Activated T-cell treated with anti-CD3 and anti-CD28 coated beads, Interleukin-2, amount 50 U/mL, for 72 hours (primary cell): Measurements from ENCODE around the gene TNFAIP8L3. TPM values are rescaled to one million over a fixed set of nuclear protein-coding genes. Genes with fewer than 3 reads are reported as not detected.
"Not testable (repeated sequence)": the region's sequence is repeated elsewhere in the genome, so short reads cannot be mapped to it uniquely, and the experiment has no call there.

ENCODE experiments used
- ATAC-seq, 2 donors: fragments of 150-1000 bp; cut with Tn5 transposase; replicated peaks in 1 of 2; 2 replicates each; pipeline ENCODE4 v1.10.0; 2021; ENCODE audit warnings: moderate library complexity in 2 of 2, mild to moderate bottlenecking in 1 of 2
- DNase-seq, 2 donors: peaks; one replicate each; pipeline ENCODE4 v3.0.0; 2021 to 2022; ENCODE audit warnings: mixed read lengths in 1 of 2
- H3K27ac Mint-ChIP-seq: one replicate; pipeline ENCODE4 v1.8.0; 2022; ENCODE audit warnings: mild to moderate bottlenecking, moderate library complexity, mixed read lengths
- H3K27me3 Mint-ChIP-seq: one replicate; pipeline ENCODE4 v1.8.0; 2022; ENCODE audit warnings: low read depth, mixed read lengths
- H3K36me3 Mint-ChIP-seq, 2 donors: one replicate each; pipeline ENCODE4 v1.8.0; 2022; ENCODE audit warnings: mixed read lengths in 2 of 2, mild to moderate bottlenecking in 1 of 2; ENCODE audit not compliant: insufficient read depth in 2 of 2
- H3K4me1 Mint-ChIP-seq: one replicate; pipeline ENCODE4 v1.8.0; 2022; ENCODE audit warnings: low read depth, mixed read lengths
- H3K4me3 Mint-ChIP-seq, 2 donors: one replicate each; pipeline ENCODE4 v1.8.0; 2022; ENCODE audit warnings: mild to moderate bottlenecking in 2 of 2, mixed read lengths in 2 of 2, moderate library complexity in 2 of 2
- H3K9me3 Mint-ChIP-seq, 2 donors: one replicate each; pipeline ENCODE4 v1.8.0; 2022; ENCODE audit warnings: mixed read lengths in 2 of 2
- total RNA-seq, 2 donors: library from RNA; stranded (reverse); gene quantifications; one replicate each; pipeline ENCODE4 v1.2.3, GENCODE V29; 2022

Gene TNFAIP8L3
- total RNA-seq, 2 donors from 2014 or later = 0.14 to 0.30 TPM

DNA sequence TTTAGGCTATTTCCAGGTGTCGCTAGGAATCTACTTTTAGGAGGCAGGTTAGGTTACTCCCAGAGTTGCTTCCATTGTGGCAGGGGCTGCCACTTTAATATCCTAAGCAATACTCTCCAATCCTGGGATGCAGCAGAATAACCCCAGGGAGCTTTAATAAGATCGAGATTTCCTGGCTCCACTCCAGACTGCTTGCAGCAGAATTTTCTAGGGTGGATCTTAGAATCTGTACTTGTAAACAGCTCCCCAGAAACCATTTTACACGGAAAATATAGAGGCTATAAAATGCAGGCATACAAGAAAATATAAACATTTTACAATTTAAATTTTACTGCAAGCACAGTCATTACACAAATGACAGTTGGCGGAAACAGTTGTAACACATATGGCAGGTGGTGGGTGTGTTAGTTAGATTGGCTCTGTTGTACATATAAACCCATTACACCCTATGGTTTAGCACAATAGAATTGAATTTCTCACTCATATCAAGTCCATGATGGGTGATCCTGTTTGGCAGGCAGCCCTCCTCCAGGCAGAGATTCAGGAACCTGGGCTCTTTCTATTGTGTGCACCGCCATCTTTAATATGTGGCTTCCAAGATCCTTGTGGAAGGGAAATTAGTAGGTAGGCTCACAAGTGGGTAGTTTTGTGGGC, 35.0 kb upstream of the TNFAIP8L3 start:
- DNase-seq = no peak
- no peak overlapping the region for H3K4me3 Mint-ChIP-seq
- ATAC-seq = no peak
- H3K9me3 Mint-ChIP-seq = no peaks in the 10 kb centered on the region
- no peaks in the 10 kb centered on the region for H3K4me1 Mint-ChIP-seq
- peaks cover 22% of the 10 kb centered on the region for H3K27me3 Mint-ChIP-seq
- H3K27ac Mint-ChIP-seq = no peak overlapping the region
- H3K36me3 Mint-ChIP-seq = no peaks in the 10 kb centered on the region

DNA sequence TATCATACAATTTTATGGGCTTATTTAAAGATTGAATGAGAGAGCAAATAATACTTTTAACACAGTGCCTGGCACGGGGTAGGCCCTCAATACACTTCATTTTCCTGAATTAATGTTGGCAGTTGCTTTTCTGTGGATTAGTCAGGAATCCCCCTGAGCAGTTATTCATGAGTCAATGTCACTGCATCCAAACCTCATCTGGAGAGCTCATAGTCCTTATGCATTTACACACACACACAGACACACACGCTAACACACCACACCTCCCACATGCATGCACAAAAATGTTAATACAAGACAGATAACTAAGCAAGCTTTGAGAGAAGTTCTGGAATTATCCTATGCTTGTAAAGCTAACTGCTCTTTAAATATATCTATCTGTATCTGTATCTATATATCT, 34.0 kb upstream of the TNFAIP8L3 start:
- ATAC-seq (no peak), DNase-seq (no peak)
- Mint-ChIP-seq H3K4me3 (no peak overlapping the region), H3K36me3 (peaks cover 0 to 2% of the 10 kb centered on the region in 2 donors), H3K4me1 (no peaks in the 10 kb centered on the region), H3K9me3 (no peaks in the 10 kb centered on the region), H3K27ac (no peak overlapping the region), H3K27me3 (peaks cover 22% of the 10 kb centered on the region)

DNA sequence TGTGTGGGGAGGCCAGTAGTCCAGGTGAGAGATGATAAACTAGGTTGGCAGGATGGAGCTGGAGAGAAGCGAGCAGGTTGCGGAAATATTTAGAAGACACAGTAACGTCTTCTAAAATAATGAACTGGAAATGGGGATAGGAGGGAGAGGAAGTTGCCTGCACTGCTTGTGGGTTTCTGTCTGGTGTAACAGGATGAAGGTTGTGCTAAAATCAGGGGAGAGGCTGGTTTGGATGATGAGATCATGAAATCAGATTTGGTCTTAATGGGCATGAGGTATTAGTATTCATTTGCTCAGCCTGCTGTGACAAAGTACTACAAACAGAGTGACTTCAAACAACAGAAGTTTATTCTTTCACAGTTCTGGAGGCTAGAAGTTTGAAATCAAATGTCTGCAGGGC, 32.1 kb upstream of the TNFAIP8L3 start:
- Mint-ChIP-seq H3K4me1 (no peaks in the 10 kb centered on the region), H3K27ac (no peak overlapping the region), H3K9me3 (peaks cover 0 to 1% of the 10 kb centered on the region in 2 donors), H3K27me3 (peaks cover 22% of the 10 kb centered on the region), H3K4me3 (no peak overlapping the region), H3K36me3 (peaks cover 0 to 2% of the 10 kb centered on the region in 2 donors)
- ATAC-seq = no peak
- no peak for DNase-seq

DNA sequence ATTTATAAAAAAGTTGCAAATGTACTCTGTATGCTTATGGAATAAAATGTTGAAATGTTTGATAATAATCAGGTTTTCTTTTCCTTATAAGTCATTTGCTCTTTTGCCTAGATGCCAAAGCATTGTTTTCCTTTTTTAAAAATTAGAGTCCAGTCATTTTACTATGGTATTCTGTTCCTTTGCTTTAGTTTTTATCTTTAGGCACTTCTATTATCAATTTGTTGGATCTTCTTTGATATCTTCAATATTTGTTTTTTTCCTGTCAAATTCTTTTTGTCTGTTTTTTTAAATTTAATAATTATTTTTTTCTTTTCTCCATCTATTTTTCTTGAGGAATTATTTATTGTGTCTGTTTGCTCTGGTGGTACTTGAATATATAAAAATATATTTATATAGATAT, 28.3 kb upstream of the TNFAIP8L3 start:
- H3K27ac Mint-ChIP-seq, H3K4me1 Mint-ChIP-seq, H3K36me3 Mint-ChIP-seq, DNase-seq, H3K4me3 Mint-ChIP-seq, H3K9me3 Mint-ChIP-seq, ATAC-seq: not testable (repeated sequence)
- peaks cover 38% of the 10 kb centered on the region for H3K27me3 Mint-ChIP-seq

DNA sequence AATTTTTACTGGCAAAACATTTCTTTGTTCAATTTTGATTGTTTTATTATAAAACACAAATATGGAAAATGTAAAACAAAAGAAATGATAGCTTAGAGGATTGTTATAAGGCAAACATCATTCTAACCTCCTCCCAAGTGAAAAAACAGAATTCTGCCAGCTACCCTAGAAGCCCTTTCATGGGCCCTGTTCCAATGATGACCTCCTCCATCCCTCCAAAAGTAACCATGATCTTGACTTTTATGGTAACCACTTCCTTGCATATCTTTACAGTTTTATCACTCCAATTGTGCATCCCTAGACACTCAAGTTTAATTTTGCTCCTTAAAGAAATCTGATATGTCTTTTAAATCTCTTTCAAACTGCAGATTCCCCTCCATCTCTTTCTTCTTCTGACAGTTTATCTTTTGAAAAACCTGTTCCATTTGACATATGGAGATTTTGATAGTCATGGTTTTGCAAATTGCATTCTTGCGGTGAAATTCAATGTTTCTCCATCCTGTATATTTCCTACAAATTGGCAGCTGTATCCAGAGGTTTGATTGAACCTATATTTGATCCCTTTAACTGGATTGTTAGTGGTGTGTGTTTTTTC, 27.0 kb upstream of the TNFAIP8L3 start:
- Mint-ChIP-seq H3K9me3 (peaks cover 0 to 6% of the 10 kb centered on the region in 2 donors), H3K27me3 (peaks cover 38% of the 10 kb centered on the region), H3K4me3 (no peak overlapping the region), H3K4me1 (peaks cover 4% of the 10 kb centered on the region), H3K36me3 (peaks cover 0 to 2% of the 10 kb centered on the region in 2 donors), H3K27ac (no peak overlapping the region)
- ATAC-seq (no peak), DNase-seq (no peak)

DNA sequence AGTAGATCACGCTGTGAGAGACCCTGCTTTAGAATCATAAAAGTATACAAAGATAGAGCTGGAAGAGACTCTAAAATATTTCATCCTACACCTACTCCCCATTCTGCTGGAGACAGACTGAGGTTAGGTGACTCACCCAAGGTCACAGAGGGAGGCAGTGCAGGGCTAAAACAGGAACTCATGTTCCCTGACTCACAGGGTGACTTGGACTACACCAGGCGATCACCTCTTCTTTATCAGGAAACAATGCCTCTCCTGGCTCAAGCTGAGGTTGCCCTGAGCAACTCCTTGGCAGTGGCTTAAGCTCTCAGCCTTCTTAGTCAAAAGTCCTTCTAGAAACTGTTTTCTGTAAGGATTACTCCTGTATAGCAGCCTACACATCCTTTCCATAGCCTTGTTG, 26.4 kb upstream of the TNFAIP8L3 start:
- H3K4me1 Mint-ChIP-seq = peaks cover 4% of the 10 kb centered on the region
- peak; percentile 76 to 84 for ATAC-seq
- no peak overlapping the region for H3K27ac Mint-ChIP-seq
- H3K27me3 Mint-ChIP-seq = peaks cover 32% of the 10 kb centered on the region
- peaks cover 0 to 6% of the 10 kb centered on the region in 2 donors for H3K9me3 Mint-ChIP-seq
- peaks cover 0 to 2% of the 10 kb centered on the region in 2 donors for H3K36me3 Mint-ChIP-seq
- DNase-seq = peak; percentile 2 to 6
- no peak overlapping the region for H3K4me3 Mint-ChIP-seq

DNA sequence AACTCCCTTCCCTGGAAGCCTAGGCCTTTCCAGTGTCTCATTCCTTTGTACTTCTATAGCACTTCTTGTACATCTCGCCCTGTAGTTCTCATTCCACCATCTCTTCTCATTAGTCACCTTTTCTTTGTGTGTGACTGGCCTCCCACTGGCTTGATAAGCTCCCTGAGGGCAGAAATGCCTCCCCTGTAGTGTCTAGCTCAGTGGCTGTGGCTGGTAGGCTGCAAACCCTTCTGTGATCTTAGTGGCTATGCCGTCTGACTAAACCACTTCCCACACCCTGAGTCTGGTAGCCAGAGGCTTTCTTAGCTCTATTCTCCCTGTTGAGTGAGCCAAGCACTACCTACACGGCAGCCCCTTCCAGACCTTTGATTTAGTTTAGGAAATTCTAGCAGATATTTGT, 24.4 kb upstream of the TNFAIP8L3 start:
- DNase-seq (no peak), ATAC-seq (no peak)
- no peak overlapping the region for H3K4me3 Mint-ChIP-seq
- H3K4me1 Mint-ChIP-seq = peaks cover 4% of the 10 kb centered on the region
- no peak overlapping the region for H3K27ac Mint-ChIP-seq
- peaks cover 0 to 2% of the 10 kb centered on the region in 2 donors for H3K36me3 Mint-ChIP-seq
- peaks cover 0 to 6% of the 10 kb centered on the region in 2 donors for H3K9me3 Mint-ChIP-seq
- peaks cover 26% of the 10 kb centered on the region for H3K27me3 Mint-ChIP-seq

DNA sequence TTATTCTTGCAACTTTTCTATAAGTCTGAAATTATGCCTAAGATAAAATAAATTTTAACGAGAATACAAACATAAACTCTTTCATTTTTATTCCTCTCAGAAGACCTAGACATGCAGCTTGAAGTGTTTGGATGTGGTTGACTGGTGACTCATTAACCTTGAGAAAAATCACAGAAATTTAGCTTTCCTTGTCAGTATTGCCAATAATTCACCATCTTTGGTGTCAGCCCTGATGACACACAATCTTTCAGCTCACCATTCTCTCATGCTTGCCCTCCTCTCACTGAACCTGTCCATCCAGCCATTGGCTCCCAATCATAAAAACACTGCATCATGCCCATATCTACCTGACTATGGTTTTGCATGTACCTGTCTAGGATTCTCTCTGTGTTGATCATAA, 22.6 kb upstream of the TNFAIP8L3 start:
- Mint-ChIP-seq H3K36me3 (no peaks in the 10 kb centered on the region), H3K27me3 (peaks cover 26% of the 10 kb centered on the region), H3K27ac (no peak overlapping the region), H3K4me1 (peaks cover 4% of the 10 kb centered on the region), H3K4me3 (no peak overlapping the region), H3K9me3 (peaks cover 0 to 5% of the 10 kb centered on the region in 2 donors)
- ATAC-seq = no peak
- no peak for DNase-seq

DNA sequence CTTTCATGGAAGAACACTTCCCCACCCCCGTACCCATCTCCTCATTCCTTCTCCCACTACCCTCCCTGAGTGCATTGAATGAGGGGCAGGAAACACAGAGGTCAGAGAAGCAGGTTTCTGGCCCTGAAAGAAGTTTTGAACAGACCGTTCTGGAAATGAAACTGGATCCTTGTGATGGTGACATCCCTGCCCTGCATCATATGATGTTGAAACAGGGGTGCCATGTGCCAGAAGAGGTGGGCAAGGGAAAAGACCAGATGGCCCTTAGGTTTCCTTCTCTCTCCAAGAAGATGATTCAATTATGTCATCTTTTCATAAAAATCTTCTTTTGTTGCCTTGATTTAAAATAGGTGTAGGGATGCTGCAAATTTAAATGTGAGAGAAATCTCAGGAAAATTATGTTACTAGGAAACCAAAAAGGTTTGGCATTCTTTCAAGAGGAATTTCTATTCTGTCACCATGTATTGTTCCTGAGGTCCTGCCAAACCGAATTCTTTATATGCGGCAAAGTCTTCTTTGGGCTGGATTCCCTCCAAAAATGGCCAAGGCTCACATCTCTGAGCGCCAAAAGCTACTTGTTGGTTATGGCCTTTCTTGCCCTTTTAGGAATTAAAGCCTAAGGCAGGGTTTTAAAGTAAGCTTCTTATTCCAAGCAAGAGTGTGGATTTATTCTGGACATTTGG, 19.9 kb upstream of the TNFAIP8L3 start:
- H3K9me3 Mint-ChIP-seq = peaks cover 0 to 5% of the 10 kb centered on the region in 2 donors
- peaks cover 4% of the 10 kb centered on the region for H3K4me1 Mint-ChIP-seq
- DNase-seq = no peak

DNA sequence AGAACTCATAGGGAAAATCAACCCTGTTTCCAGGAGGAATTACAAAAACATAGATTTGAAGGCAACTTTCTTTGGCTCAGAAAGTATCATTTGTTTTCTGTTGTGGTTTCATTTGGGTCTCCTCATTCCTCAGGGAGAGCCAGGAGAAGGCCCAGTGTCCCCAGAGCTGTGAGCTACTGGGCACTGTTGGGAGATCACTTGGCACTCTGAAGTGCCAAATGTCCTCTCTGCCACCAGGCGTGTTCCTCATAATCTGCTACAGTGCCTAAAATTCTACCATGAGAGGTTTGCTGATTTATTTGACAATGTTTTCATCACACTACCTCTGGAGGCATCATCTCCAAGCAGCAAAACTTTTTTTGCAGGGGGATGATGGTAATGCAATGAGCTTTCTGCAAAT, 17.4 kb upstream of the TNFAIP8L3 start:
- Mint-ChIP-seq H3K36me3 (no peaks in the 10 kb centered on the region), H3K9me3 (no peaks in the 10 kb centered on the region), H3K27ac (no peak overlapping the region), H3K27me3 (peaks cover 11% of the 10 kb centered on the region), H3K4me3 (no peak overlapping the region), H3K4me1 (no peaks in the 10 kb centered on the region)
- DNase-seq (no peak), ATAC-seq (no peak)

More for the DNA sequence above, 19.9 kb upstream of the TNFAIP8L3 start:
- Mint-ChIP-seq H3K27me3 (peaks cover 27% of the 10 kb centered on the region), H3K27ac (no peak overlapping the region), H3K4me3 (no peak overlapping the region), H3K36me3 (no peaks in the 10 kb centered on the region)
- no peak for ATAC-seq

DNA sequence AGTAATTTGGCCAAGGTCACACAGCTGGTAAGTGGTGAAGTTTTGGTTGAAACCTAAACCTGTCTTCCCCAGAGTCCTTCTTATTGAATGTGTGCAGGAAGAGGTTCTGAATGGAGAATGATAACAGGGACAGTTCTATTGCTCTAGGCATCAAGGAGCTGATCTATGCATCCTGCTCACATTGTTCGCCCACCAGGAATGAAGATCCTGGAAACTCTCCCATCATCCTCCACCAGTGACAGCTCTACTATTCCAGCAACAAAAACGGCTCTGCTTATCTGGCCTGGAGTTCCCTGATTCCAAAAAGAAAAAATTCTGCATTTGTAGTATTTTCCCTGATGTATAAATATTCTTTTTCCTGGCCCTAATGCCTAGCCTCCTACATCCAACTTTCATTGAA, 16.4 kb upstream of the TNFAIP8L3 start:
- no peak overlapping the region for H3K27ac Mint-ChIP-seq
- DNase-seq (no peak), ATAC-seq (no peak)
- no peaks in the 10 kb centered on the region for H3K9me3 Mint-ChIP-seq
- no peak overlapping the region for H3K4me3 Mint-ChIP-seq
- no peaks in the 10 kb centered on the region for H3K4me1 Mint-ChIP-seq
- no peaks in the 10 kb centered on the region for H3K36me3 Mint-ChIP-seq
- H3K27me3 Mint-ChIP-seq = peaks cover 10% of the 10 kb centered on the region

DNA sequence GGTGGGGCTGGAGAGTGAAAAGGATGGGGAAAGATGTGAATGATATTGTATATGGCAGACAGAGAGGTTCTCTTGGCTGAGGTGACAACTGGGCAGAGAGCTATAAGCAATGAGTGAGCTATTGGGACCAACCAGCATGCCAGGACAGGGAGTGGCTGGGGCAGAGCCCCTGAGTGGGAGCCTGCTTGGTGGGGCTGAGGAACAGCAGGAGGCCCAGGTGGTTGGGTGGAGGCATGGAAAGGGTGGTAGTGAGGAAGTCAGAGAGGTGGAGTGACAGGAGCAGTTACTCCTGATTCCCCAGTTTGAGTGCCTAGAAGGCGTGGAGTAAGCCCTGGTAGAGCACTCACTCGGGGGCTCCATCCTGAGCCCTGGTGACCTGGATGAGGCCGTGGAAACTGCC, 15.5 kb upstream of the TNFAIP8L3 start:
- peaks cover 10% of the 10 kb centered on the region for H3K27me3 Mint-ChIP-seq
- H3K9me3 Mint-ChIP-seq = no peaks in the 10 kb centered on the region
- DNase-seq (no peak), ATAC-seq (no peak)
- H3K4me3 Mint-ChIP-seq = no peak overlapping the region
- no peaks in the 10 kb centered on the region for H3K36me3 Mint-ChIP-seq
- H3K27ac Mint-ChIP-seq = no peak overlapping the region
- no peaks in the 10 kb centered on the region for H3K4me1 Mint-ChIP-seq

DNA sequence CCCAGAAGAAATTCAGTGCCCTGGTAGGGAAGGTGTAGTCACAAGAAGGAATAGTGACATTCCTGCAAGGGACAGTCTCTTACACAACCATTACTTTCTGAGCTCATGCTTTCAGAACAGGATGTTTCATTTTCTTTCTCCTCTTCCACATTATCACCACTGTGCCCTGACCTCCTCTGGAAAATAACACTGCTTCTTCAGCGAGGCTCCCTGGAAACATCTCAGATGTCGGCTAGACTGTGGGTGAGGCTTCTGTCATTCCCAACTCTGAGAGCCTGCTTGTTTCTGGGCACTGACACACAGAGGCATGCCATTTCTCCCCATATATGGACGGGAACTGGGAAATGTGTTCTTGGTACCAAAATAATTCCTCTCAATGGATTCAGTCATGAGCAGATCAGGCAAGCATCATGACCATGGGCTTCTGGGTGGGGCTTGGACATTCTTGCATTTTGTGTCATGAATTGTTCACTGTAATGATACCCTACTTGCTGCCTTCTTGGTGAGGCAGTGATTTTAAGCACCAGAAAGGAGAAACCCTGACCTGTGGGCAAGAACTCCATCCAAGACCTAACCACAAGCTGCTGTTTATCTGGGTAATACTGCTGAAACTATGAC, 14.3 kb upstream of the TNFAIP8L3 start:
- H3K4me3 Mint-ChIP-seq = no peak overlapping the region
- DNase-seq (no peak), ATAC-seq (no peak)
- H3K9me3 Mint-ChIP-seq = no peaks in the 10 kb centered on the region
- no peaks in the 10 kb centered on the region for H3K4me1 Mint-ChIP-seq
- H3K27me3 Mint-ChIP-seq = peaks cover 22% of the 10 kb centered on the region
- no peak overlapping the region for H3K27ac Mint-ChIP-seq
- no peaks in the 10 kb centered on the region for H3K36me3 Mint-ChIP-seq
